ENCODE measurements around the gene MYO1A. TPM values are rescaled to one million over a fixed set of nuclear protein-coding genes. Genes with fewer than 3 reads are reported as not detected.

Gene MYO1A
- polyA plus RNA-seq, 1 donor (not counting 4 experiments of a cell fraction or from before 2014, with no cell fraction given), result 0.01 TPM

GRCh38 chr12:57051011-57051410, 1.1 kb upstream of the MYO1A start:
- no peaks in the 10 kb centered on the region for H3K79me2 ChIP-seq (ENCODE audit: control insufficient read depth, insufficient read depth, low read length)
- H3K9me1 ChIP-seq (ENCODE audit: control insufficient read depth, extremely low read depth, insufficient read depth, low read length), result no peaks in the 10 kb centered on the region
- no peaks in the 10 kb centered on the region for H4K20me1 ChIP-seq (ENCODE audit: control insufficient read depth, extremely low read depth, insufficient read depth, low read length)
- no peaks in the 10 kb centered on the region for H3K9me3 ChIP-seq (ENCODE audit: control insufficient read depth, low read depth, low read length)
- H2AFZ ChIP-seq (ENCODE audit: control insufficient read depth, low read length), result no peak overlapping the region
- no peaks in the 10 kb centered on the region for H3K4me1 ChIP-seq (ENCODE audit: control insufficient read depth, extremely low read depth, insufficient read depth, low read length)
- FAIRE-seq (no peak), DNase-seq (ENCODE audit: low read depth, low spot score) (no peak)
- no peak overlapping the region for H3K27ac ChIP-seq (ENCODE audit: control insufficient read depth, insufficient read depth, low read length)
- no peak overlapping the region for H3K4me2 ChIP-seq (ENCODE audit: control insufficient read depth, extremely low read depth, insufficient read depth, low read depth, low read length)
- peaks cover 0 to 2% of the 10 kb centered on the region in 2 experiments for H3K36me3 ChIP-seq (ENCODE audit: control insufficient read depth in 2 of 2, extremely low read depth in 1 of 2, insufficient read depth in 2 of 2, low read length in 2 of 2)
- dilution Hi-C loops (cut with MboI; ENCODE audit: extremely low pct_ligation_motif_present, low sequenced_read_pairs), result no loop called here
- no peak overlapping the region for H3K4me3 ChIP-seq (ENCODE audit: control insufficient read depth in 2 of 3, extremely low read depth in 1 of 3, insufficient read depth in 2 of 3, low read depth in 1 of 3, low read length in 3 of 3)
- TF ChIP-seq CTCF (optimal IDR thresholded peaks at IDR 0.05 in 1 of 3, IDR thresholded peaks at IDR 0.05 in 1 of 3, conservative IDR thresholded peaks at IDR 0.05 in 1 of 3; ENCODE audit: extremely low read depth in 1 of 3, insufficient read depth in 2 of 3, low read length in 3 of 3), result no peak
- TF ChIP-seq EZH2 (IDR thresholded peaks at IDR 0.05; ENCODE audit: low read length), result no peak
- peaks cover 20% of the 10 kb centered on the region for H3K27me3 ChIP-seq (ENCODE audit: control insufficient read depth, extremely low read depth, insufficient read depth, low read length)
- no peak overlapping the region for H3K9ac ChIP-seq (ENCODE audit: control insufficient read depth, extremely low read depth, insufficient read depth, low read length)

- DNase-seq (ENCODE audit: low read depth, low spot score) (no peak), FAIRE-seq (no peak)
- Histone ChIP-seq H4K20me1 (ENCODE audit: control insufficient read depth, extremely low read depth, insufficient read depth, low read length) (no peaks in the 10 kb centered on the region), H3K79me2 (ENCODE audit: control insufficient read depth, insufficient read depth, low read length) (no peaks in the 10 kb centered on the region), H2AFZ (ENCODE audit: control insufficient read depth, low read length) (no peak overlapping the region), H3K4me3 (ENCODE audit: control insufficient read depth in 2 of 3, extremely low read depth in 1 of 3, insufficient read depth in 2 of 3, low read depth in 1 of 3, low read length in 3 of 3) (no peak overlapping the region), H3K4me2 (ENCODE audit: control insufficient read depth, extremely low read depth, insufficient read depth, low read depth, low read length) (no peak overlapping the region), H3K36me3 (ENCODE audit: control insufficient read depth in 2 of 2, extremely low read depth in 1 of 2, insufficient read depth in 2 of 2, low read length in 2 of 2) (no peaks in the 10 kb centered on the region), H3K9ac (ENCODE audit: control insufficient read depth, extremely low read depth, insufficient read depth, low read length) (no peak overlapping the region), H3K9me3 (ENCODE audit: control insufficient read depth, low read depth, low read length) (no peaks in the 10 kb centered on the region), H3K27ac (ENCODE audit: control insufficient read depth, insufficient read depth, low read length) (no peak overlapping the region), H3K9me1 (ENCODE audit: control insufficient read depth, extremely low read depth, insufficient read depth, low read length) (no peaks in the 10 kb centered on the region), H3K4me1 (ENCODE audit: control insufficient read depth, extremely low read depth, insufficient read depth, low read length) (no peaks in the 10 kb centered on the region), H3K27me3 (ENCODE audit: control insufficient read depth, extremely low read depth, insufficient read depth, low read length) (peaks cover 20% of the 10 kb centered on the region)
- TF ChIP-seq EZH2 (IDR thresholded peaks at IDR 0.05; ENCODE audit: low read length) (no peak), CTCF (optimal IDR thresholded peaks at IDR 0.05 in 1 of 3, IDR thresholded peaks at IDR 0.05 in 1 of 3, conservative IDR thresholded peaks at IDR 0.05 in 1 of 3; ENCODE audit: extremely low read depth in 1 of 3, insufficient read depth in 2 of 3, low read length in 3 of 3) (no peak)
- dilution Hi-C loops (cut with MboI; ENCODE audit: extremely low pct_ligation_motif_present, low sequenced_read_pairs), result no loop called here
These were observed 846 bp downstream of the MYO1A start for GRCh38 chr12:57049119-57049446.
